Midbrain (tissue), 1 donor: ENCODE measurements around the gene PARP15.

ENCODE experiments used
- DNase-seq: peaks from one replicate; lab custom pipeline; 2025; lab: John Stamatoyannopoulos, UW

The PARP15 gene

DNA sequence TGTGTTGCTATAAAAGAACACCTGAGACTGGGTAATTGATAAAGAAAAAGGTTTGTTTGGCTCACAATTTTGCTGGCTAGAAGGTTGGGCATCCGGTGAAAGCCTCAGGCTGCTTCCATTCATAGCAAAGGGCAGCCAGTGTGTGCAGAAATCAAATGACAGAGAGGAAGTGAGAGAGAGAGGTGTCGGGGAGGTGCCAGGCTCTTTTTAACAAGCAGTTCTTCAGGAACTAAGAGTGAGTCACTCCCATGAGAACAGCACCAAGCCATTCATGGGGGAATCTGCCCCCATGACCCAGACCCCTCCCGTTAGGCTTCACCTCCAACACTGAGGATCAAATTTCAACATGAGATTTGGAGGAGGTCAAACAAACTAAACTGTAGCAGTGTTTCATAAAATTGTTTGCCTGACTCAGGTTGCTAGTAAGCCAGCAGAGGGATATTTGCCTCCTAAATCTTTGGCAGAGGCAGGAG lies 4.5 kb upstream of the PARP15 start:
- DNase-seq: no peak

DNA sequence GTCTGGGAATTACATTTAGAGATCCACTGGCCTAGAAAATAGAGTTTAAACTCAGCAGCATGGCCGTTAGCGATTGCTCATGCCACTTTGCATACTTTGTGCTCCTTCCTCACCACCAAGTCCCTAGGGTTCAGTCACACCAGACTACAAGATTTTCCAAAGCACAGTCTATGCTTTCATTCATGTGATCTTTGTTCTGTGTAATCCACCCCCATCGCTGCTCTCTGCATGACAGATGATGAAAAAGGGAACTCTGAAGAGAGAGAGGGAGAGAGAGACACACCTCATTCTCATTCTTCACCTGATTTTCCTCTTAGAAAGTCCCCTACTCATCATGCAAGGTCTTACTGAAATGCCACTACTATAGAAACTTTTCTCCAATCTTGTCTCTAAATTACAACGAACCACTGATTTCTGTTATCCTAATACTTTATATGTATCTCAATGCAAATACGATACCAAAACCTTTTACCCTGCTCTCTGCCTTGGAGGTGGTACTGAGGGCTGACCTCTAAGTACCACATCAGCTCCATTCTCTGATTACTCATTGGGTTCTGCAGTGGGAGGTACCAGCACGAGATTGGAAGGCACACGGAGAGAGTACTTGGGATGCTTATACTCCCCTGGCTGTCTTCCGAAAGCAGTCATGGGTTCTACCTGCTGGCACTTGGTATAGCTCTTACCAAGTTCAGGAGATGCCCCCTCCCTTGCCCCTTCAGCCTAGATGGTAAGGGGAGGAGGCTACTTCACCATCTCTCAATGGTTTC lies 1.1 kb upstream of the PARP15 start:
- DNase-seq: no peak

DNA sequence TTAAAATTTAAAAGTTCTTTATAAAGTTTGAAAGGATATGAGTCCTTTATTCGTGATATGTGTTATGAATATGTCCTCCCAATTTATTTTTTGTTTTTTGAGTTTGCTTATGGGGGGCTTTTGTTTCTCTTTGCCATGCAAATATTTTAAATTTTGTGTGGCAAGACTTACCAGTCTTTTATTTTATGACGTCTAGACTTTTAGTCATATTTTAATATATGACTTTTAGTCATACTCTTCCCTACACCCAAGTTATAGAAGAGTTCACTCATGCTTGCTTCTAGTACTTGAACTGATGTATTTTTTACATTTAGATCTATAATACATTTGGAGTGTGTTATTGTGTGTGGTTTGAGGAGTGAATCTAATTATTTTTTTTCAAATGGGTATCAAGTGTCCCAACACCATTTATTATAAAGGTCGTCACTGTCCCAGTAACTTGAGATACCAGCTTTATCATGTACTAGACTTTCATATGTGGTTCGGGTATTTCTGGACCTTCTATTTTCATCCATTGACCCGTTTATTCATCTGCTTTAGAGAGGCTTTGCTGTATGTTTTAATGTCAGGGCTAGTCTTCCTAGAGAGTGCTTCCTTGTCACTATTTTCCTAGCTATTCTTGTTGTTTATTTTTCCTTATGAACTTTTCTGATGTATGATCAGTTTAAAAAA lies 755 bp downstream of the PARP15 start:
- DNase-seq: no peak

DNA sequence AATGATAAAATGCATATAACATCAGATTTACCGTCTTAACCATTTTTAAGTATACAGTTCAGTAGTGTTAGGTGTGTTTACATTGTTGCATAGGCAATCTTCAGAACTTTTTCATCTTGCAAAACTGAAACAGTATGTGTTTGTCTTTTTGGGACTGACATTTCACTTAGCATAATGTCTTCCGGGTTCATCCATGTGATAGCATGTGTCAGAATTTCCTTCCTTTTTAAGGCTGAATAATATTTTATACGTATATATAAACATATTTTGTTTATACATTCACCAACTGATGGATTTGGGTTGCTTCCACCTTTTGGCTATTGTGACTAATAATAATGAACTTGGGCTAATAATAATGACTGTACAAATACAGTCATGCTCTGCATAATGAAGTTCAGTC lies 3.0 kb downstream of the PARP15 start:
- no peak for DNase-seq

DNA sequence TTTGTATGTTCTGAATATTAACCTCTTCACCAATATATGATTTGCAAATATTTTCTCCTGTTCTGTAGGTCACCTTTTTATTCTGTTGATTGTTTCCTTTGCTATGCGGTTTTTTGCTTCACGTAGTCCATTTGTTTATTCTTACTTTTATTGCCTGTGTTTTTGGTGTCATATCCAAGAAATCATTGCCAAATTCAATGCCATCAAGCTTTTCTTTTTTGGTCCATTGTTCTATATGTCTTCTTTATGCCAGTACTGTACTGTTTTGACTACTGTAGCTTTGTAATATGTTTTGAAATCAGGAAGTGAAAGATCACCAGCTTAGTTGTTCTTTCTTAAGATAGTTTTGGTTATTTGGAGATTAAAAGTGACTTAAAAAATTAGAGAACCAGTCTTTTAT lies 4.2 kb downstream of the PARP15 start:
- DNase-seq: no peak

DNA sequence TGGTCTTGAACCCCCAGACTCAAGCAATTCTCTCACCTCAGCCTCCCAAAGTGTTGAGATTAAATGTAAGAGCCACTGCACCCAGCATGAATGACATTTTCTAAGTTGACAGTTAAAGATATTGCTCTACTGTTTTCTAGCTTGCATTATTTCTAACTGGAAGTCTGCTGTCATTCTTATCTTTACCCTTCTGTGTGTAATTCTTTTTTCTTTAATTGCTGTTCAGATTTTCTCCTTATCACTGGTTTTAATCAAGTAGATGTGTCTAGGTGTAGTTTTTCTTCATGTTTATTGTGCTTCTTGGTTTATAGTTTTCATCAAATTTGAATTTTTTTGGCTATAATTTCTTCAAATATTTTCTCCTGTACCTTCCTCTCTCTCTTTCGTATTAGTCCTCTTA lies 4.9 kb downstream of the PARP15 start:
- DNase-seq: no peak

DNA sequence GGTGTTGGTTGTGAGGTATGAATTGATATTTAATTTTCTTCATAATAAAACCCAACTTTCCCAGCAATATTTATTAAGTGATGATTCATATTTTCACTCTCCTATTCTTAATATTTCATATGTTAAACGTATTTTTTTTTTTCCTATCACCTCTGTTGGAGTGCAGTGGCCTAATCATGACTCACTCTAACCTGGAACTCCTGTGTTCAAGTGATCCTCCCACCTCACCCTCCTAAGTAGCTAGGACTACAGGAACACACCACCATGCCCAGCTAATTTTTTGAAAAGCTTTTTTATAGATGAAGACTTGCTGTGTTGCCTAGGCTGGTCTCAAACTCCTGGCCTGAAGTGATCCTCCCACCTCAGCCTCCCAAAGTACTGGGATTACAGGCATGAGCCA lies 8.6 kb downstream of the PARP15 start:
- no peak for DNase-seq

DNA sequence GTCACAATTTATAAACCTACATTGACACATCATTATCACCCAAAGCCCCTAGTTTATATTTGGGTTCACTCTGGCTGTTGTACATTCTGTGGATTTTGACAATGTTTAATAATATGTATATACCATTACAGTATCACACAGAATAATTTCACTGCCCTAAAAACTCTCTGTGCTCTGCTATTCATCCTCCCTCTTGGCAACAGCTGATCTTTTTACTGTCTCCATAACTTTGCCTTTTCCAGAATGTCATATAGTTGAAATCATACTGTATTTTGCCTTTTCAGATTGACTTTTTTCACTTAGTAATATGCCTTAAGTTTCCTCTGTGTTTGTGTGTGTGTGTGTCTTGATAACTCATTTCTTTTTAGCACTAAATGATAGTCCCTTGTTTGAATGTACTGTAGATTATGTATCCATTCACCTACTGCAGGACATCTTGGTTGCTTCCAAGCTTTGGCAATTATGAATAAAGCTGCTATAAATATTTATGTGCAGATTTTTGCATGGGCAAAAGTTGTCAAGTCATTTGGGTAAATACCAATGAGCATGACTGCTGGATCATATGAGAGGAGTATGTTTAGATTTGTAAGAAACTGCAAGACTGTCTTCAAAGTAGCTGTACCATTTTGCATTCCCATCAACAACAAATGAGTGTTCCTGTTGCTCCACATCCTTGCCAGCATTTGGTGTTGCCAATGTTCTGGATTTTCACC lies 9.5 kb downstream of the PARP15 start:
- no peak for DNase-seq

DNA sequence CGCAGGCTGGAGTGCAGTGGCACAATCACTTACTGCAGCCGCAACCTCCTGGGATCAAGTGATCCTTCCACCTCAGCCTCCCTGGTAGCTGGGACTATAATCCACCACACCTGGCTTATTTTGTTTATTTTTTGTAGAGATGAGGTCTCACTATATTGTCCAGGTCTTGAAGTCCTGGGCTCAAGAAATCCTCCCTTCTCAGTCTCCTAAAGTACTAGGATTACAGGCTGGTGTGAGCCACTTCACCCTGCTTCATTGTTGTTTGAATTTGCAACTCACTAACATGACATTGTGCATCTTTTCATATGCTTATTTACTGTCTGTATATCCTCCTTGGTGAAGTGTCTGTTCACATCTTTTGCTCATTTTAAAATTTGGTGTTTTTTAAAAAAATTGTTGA lies 10.1 kb downstream of the PARP15 start:
- DNase-seq: no peak

DNA sequence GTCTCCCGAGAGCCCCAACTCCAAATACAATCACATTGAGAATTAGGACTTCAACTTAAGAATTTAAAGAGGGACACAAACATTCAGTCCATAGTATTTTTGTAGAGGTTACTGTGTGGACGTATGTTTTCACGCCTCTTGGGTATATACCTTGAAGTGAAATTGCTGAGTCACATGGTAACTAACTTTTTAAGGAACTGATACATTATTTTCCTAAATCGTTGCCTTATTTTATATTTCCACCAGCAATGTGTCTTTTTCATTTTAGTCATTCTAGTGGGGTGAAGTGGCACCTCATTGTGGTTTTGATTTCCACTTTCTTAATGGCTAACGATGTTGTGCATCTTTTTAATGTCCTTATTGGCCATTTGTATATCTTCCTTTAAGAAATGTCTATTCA lies 11.8 kb downstream of the PARP15 start:
- DNase-seq: no peak

DNA sequence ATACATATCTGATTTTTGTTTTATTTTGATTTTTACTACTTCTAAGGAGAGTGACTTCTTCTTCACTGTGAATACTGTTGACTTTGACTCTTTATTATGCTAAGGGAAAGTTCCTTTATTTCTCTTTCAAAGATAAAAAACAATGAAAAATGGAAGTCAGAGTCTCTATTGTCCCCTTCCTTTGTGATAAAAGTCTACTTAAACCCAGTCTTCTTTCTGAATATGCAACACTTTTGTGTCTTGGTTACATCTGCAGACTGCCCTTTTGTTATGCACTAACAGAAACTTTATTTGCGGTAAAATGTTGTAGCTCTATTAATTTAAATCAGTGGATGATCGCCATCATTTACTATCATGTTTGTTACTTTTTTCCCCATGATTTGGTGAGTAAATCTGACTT lies 13.2 kb downstream of the PARP15 start:
- no peak for DNase-seq

DNA sequence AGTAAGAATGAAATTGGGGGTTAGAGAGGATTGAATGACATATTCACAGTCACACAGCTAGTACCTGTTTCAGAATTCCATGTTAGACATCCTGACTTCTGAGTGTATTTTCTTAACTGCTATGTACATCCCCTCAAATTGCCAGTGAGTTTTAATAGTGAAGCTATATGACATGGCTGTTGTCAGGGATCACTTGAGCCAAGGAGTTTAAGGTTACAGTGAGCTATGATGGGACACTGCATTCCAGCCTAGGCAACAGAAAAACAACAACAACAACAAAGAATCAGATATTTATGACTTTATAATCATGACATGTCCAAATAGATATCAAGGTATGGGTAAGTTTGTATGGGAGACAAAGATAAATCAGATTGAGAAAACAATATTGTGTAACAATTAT lies 16.6 kb downstream of the PARP15 start:
- no peak for DNase-seq

DNA sequence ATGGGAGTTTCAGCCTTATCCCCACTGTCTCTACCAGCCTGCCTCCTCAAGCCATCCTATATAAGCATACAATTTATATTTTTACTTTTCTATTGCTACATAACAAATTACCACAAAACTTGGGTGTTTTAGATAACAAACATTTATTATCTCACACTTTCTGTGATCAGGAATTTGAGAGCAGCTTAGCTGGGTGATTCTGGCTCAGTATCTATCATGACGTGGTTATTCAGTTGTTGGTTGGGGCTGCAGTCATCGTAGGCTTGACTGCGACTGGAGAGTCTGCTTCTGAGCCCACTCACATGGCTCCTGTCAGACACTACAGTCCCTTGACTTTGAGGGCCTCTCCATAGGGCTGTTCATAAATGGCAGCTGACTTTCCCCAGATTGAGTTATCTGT lies 20.7 kb downstream of the PARP15 start:
- no peak for DNase-seq

DNA sequence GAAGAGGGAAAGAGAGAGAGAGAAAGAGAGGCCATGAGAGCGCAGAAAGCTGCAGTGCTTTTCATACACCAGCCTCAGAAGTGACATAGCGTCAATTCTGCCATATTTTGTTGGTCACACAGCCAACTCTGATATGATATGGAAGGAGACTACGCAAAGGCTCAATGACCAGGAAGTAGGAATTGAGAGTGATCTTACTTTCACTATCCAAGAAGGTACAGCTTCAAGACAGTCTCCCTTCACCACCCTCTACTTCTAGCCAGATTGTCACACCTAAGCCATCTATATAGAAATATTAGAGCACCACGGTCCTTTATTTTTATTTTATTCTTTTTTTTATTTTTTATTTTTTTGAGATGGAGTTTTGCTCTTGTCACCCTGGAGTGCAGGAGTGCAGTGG lies 21.1 kb downstream of the PARP15 start:
- no peak for DNase-seq

DNA sequence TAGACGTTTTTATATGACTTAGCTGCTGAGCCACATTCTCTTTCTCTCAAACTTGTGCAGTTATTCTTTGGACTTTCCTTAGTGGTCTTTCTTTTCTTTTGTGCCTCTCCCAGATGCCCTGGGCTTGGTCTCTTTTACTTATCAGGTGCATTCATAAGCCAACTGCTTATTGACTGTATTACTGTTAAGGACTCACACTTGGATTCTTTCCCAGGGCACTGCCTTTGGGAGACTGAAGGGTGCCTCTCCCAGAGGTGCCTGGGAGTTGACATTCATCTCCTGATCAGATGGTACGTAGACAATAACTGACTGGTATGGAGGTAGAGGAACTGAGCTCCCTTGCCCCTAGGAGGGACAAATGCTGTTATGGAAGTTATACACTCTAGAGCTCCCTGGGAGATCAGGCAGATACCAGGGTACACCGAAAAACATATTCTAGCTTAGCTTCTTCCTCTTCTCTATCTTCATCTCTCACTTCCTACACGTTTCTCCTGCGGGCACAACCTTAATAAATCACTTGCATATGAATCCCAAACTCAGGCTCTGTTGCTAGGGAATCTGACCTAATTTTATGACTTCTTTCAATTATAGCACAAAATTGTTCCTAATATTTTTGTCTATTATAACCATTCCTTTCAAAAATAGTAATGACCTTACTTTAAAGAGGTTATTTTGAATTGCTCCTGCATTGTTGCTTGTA lies 24.7 kb downstream of the PARP15 start:
- DNase-seq: no peak

DNA sequence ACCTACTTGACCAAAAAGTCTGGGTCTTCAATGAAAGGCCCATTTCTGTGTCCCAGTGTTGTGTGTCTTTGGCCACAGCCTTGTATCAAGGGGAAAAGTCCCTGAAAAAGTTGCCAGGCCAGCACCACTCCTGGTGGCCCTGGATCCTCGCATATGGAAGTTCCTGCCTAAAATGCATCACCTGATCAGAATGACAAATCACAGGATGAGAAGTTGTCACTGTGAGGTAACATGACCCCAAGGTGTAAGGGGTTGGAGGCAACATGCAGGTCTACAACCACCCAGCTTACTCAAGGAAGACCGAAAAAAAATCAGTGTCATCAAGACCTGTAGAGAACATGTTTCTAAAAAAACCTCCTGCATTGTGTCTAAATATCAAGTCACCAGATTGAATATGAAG lies 25.6 kb downstream of the PARP15 start:
- DNase-seq: no peak

DNA sequence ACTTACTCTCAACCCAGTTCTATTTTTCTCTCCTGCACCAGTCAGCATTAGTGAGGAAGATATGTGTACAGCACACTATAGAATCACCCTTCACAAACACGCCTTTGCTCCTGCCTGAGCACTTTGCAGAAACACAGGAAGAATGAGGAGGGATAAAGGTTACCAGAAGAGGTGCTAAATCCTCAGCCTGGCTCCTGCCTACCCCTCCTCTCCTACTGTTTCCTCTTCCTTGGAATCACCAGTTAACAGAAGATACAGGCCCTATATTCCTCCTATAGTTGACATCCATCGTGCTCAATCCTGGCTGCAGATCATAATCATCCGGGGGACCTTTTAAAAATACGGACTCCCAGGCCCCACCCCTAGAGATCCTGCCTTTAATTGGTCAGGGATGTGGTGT lies 28.9 kb downstream of the PARP15 start:
- no peak for DNase-seq

DNA sequence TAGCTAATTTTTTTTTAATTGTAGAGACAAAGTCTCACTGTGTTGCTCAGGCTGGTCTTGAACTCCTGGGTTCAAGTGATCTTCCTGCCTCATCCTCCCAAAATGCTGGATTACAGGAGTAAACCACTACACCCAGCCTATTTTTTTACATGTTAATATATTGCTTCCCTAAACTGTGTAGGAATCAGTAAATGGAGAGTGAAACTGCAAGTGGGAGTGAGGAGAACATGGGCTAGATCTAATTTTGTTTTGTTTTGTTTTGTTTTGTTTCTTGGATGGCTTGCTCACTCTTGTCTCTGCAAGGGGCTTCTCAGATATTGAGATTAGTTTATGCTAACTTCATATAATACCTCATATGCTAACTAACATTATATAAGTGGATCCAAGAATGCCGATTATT lies 31.5 kb downstream of the PARP15 start:
- DNase-seq: no peak

DNA sequence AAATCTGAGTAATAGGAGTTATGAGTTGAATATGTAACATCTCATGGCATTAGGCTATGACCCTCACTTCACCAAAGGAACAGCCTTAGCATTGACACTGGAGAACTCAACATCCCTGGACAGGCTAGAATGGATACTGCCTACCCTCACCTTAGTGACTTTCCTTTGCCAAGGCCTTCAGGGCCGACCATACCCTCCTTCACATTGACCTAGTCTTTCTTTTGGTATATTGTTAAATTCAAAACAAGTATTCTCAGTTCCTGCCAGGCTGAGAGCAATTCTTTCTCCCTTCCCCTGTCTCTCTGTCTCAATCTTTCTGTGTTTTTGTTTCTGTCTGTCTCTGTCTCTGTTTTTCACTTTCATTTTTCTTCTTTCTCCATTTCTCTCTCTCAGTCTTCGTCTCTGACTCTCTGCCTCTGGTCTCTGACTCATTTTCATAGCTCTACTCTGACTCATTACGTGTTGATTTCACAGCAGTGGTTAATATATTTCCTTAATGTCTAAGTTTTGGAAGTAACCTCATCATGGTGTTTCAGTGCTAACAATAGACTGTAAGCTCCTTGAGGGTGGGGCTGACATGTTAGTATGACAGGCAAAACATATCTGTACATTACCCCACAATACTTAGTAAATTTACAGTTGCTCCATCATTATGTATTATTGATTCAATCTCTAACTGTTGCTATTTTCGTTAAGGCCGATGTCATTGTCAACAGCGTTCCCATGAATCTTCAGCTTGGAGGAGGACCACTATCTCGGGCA lies 32.5 kb downstream of the PARP15 start:
- DNase-seq: no peak

DNA sequence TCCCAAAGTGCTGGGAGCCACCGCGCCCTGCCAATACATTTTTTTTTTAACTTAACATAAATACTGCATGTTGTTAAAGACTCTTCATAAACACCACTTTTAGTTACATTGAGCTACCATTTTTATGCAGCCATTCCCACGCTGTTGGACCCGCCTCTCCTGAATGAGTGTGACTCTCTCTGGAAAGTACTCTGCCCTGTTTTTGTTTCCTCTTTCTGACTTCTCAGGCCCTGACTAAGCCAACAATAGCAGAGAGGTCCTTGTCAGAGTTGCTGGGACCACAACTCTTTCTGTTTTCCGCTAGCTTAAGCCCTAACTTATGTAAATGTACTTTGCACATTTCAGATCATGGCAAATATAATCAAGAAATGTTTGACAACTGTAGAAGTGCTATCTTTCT lies 35.2 kb downstream of the PARP15 start:
- no peak for DNase-seq

DNA sequence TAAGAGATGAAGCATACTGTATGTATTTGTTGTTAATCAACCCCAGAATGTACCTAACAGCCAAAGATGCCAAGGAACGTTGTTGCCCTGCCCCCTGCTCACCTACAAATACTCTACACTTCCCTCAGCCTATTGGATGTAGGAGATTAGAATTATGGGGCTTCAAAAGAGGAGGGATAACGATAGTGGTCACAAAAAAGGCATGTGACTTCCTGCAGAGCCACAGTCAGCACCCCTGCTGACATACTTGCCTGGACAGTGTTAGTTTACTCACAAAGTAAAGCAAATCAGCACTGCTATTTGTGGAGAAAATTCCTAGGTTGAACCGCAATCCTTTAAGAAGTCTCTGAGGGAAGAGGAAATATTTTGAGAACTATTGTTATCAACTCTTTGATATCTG lies 37.9 kb downstream of the PARP15 start:
- DNase-seq: no peak

DNA sequence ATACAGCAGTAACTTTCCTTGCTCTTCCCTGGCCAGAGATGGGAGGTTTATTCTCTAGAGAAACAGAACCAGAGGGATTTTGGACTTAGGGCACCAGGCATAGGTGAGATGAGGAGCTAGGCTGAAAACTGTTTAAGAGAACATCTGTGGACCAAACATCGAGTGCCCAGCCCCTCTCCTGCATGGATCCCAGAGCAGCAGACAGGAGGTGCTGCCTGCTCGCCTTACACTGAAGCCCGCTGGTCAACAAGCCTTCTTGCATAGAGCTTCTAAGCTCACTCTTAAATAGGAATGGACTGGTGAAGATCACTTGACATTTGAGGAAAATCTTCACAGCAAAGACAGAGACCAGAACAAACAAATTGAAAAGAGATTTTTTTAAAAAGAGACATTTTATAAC lies 41.2 kb downstream of the PARP15 start:
- DNase-seq: no peak
